H9 (cell line): Measurements from ENCODE around the gene OPTN. TPM values are rescaled to one million over a fixed set of nuclear protein-coding genes. Genes with fewer than 3 reads are reported as not detected.

Experiments
- DNase-seq: peaks from one replicate; pipeline ENCODE4 v3.0.0-alpha.2; 2017
- H2AFZ ChIP-seq: one replicate; pipeline ENCODE4 v1.6.1; 2013; ENCODE audit warnings: mild to moderate bottlenecking, low read length, control low read depth, moderate library complexity
- H2AK5ac ChIP-seq: 2 replicates; pipeline ENCODE4 v1.6.1; 2013; ENCODE audit warnings: low read length, control low read depth, mixed read lengths; ENCODE audit not compliant: insufficient read length
- H2BK120ac ChIP-seq: one replicate; pipeline ENCODE4 v1.6.1; 2013; ENCODE audit warnings: low read depth, mild to moderate bottlenecking, low read length, control low read depth, inconsistent platforms; ENCODE audit not compliant: poor library complexity, severe bottlenecking
- H2BK12ac ChIP-seq: 2 replicates; pipeline ENCODE4 v1.6.1; 2013; ENCODE audit warnings: low read length, control low read depth, mixed read lengths, low read depth; ENCODE audit not compliant: insufficient read length
- H2BK15ac ChIP-seq: 2 replicates; pipeline ENCODE4 v1.6.1; 2013; ENCODE audit warnings: low read depth, low read length, control low read depth
- H2BK20ac ChIP-seq: one replicate; pipeline ENCODE4 v1.6.1; 2013; ENCODE audit warnings: low read depth, mild to moderate bottlenecking, low read length, control low read depth, inconsistent platforms; ENCODE audit not compliant: poor library complexity, severe bottlenecking
- H2BK5ac ChIP-seq: 2 replicates; pipeline ENCODE4 v1.6.1; 2013; ENCODE audit warnings: low read length, control low read depth, mixed read lengths; ENCODE audit not compliant: insufficient read length
- H3K14ac ChIP-seq: 2 replicates; pipeline ENCODE4 v1.6.1; 2013; ENCODE audit warnings: low read length, control low read depth; ENCODE audit not compliant: insufficient read depth
- H3K18ac ChIP-seq: 2 replicates; pipeline ENCODE4 v1.6.1; 2013; ENCODE audit warnings: low read depth, mild to moderate bottlenecking, mixed read lengths, low read length, control low read depth; ENCODE audit not compliant: insufficient read length
- H3K23ac ChIP-seq: 2 replicates; pipeline ENCODE4 v1.6.1; 2013; ENCODE audit warnings: low read length, control low read depth, mixed read lengths, low read depth; ENCODE audit not compliant: insufficient read length
- H3K23me2 ChIP-seq: 2 replicates; pipeline ENCODE4 v1.6.1; 2013; ENCODE audit warnings: low read depth, mild to moderate bottlenecking, mixed read lengths, low read length, control low read depth; ENCODE audit not compliant: insufficient read length, poor library complexity, severe bottlenecking
- H3K27ac ChIP-seq: 2 replicates; pipeline ENCODE4 v1.5.1; 2013; ENCODE audit warnings: low read length, control low read depth, mixed read lengths, low read depth; ENCODE audit not compliant: insufficient read length
- H3K27me3 ChIP-seq: 2 replicates; pipeline ENCODE4 v1.6.1; 2013; ENCODE audit warnings: low read length, control low read depth, inconsistent platforms; ENCODE audit not compliant: insufficient read depth
- H3K4ac ChIP-seq: 2 replicates; pipeline ENCODE4 v1.6.1; 2013; ENCODE audit warnings: low read depth, mild to moderate bottlenecking, control low read depth, inconsistent platforms, low read length, moderate library complexity
- H3K4me1 ChIP-seq: 2 replicates; pipeline ENCODE4 v1.6.1; 2013; ENCODE audit warnings: low read length, control low read depth, inconsistent platforms; ENCODE audit not compliant: insufficient read depth
- H3K4me2 ChIP-seq: 2 replicates; pipeline ENCODE4 v1.6.1; 2013; ENCODE audit warnings: low read length, control low read depth, mixed read lengths; ENCODE audit not compliant: insufficient read length, insufficient read depth
- H3K56ac ChIP-seq: 2 replicates; pipeline ENCODE4 v1.6.1; 2013; ENCODE audit warnings: low read depth, mild to moderate bottlenecking, mixed read lengths, low read length, control low read depth; ENCODE audit not compliant: insufficient read length
- H3K79me1 ChIP-seq: 2 replicates; pipeline ENCODE4 v1.6.1; 2013; ENCODE audit warnings: low read depth, mild to moderate bottlenecking, moderate library complexity, low read length, control low read depth, inconsistent platforms; ENCODE audit not compliant: insufficient read depth, poor library complexity, severe bottlenecking
- H3K79me2 ChIP-seq: 2 replicates; pipeline ENCODE4 v1.6.1; 2013; ENCODE audit warnings: low read length, control low read depth, inconsistent platforms; ENCODE audit not compliant: insufficient read depth
- H3K9ac ChIP-seq: 2 replicates; pipeline ENCODE4 v1.6.1; 2013; ENCODE audit warnings: low read length, control low read depth, mixed read lengths; ENCODE audit not compliant: insufficient read length; ENCODE audit errors: extremely low read depth
- H3K9me3 ChIP-seq: one replicate; pipeline ENCODE4 v1.6.1; 2013; ENCODE audit warnings: low read depth, low read length, inconsistent platforms; ENCODE audit not compliant: control insufficient read depth
- H3T11ph ChIP-seq: one replicate; pipeline ENCODE4 v1.6.1; 2013; ENCODE audit warnings: mild to moderate bottlenecking, low read length, control low read depth, inconsistent platforms
- H4K20me1 ChIP-seq: one replicate; pipeline ENCODE4 v1.6.1; 2013; ENCODE audit not compliant: control insufficient read depth, insufficient read length, insufficient read depth
- H4K5ac ChIP-seq: 2 replicates; pipeline ENCODE4 v1.6.1; 2013; ENCODE audit warnings: low read depth, mild to moderate bottlenecking, mixed read lengths, low read length, control low read depth; ENCODE audit not compliant: insufficient read length
- H4K8ac ChIP-seq: replicated peaks from 2 replicates; pipeline ENCODE4 v1.6.1; 2013; ENCODE audit warnings: low read length, control low read depth, mixed read lengths, low read depth; ENCODE audit not compliant: insufficient read length
- H4K91ac ChIP-seq: 2 replicates; pipeline ENCODE4 v1.6.1; 2013; ENCODE audit warnings: low read depth, mild to moderate bottlenecking, moderate library complexity, mixed read lengths, low read length, control low read depth; ENCODE audit not compliant: insufficient read length
- H3K27ac Mint-ChIP-seq, 3 experiments: 2 replicates in 2 of 3; 3 replicates in 1 of 3; pipeline ENCODE4 v1.8.0; 2020 to 2021; ENCODE audit warnings: mixed read lengths in 3 of 3, mild to moderate bottlenecking in 1 of 3, moderate library complexity in 1 of 3
- H3K27me3 Mint-ChIP-seq: 2 replicates; pipeline ENCODE4 v1.8.0; 2021; ENCODE audit warnings: low read depth, mild to moderate bottlenecking, moderate library complexity, mixed read lengths
- H3K36me3 Mint-ChIP-seq, 3 experiments: 2 replicates in 2 of 3; 3 replicates in 1 of 3; pipeline ENCODE4 v1.8.0; 2020 to 2021; ENCODE audit warnings: low read depth in 3 of 3, mixed read lengths in 3 of 3; ENCODE audit not compliant: insufficient read depth in 1 of 3
- H3K4me1 Mint-ChIP-seq, 2 experiments: 2 replicates each; pipeline ENCODE4 v1.8.0; 2020; ENCODE audit warnings: mixed read lengths in 2 of 2
- H3K4me3 Mint-ChIP-seq, 2 experiments: 2 replicates in 1 of 2; 3 replicates in 1 of 2; pipeline ENCODE4 v1.8.0; 2020 to 2021; ENCODE audit warnings: mild to moderate bottlenecking in 2 of 2, mixed read lengths in 2 of 2, moderate library complexity in 1 of 2
- H3K9me3 Mint-ChIP-seq, 2 experiments: 2 replicates in 1 of 2; 3 replicates in 1 of 2; pipeline ENCODE4 v1.8.0; 2020; ENCODE audit warnings: mild to moderate bottlenecking in 2 of 2, mixed read lengths in 2 of 2, moderate library complexity in 1 of 2
- WGBS: extraction: QIAGEN DNeasy Blood & Tissue Kit; methylation state at CpG from one replicate; pipeline ENCODE4 v1.1.7; 2013; ENCODE audit warnings: missing lambda C conversion rate, low lambda C conversion rate, mixed read lengths; ENCODE audit not compliant: insufficient read length; ENCODE audit errors: extremely low coverage; 5-methylcytosine and 5-hydroxymethylcytosine counted together
- total RNA-seq: library from RNA; stranded (reverse); gene quantifications from 2 replicates; pipeline ENCODE4 v1.2.1, GENCODE V29; 2021
- TF ChIP-seq, protein P1 (sequence below): fragments of 200-600 bp; sonication (generic); conservative IDR thresholded peaks from 3 replicates; pipeline ENCODE4 v1.8.0; 2021; ENCODE audit warnings: antibody characterized with exemption, mild to moderate bottlenecking

OPTN gene
- total RNA-seq, 1 experiment from 2014 or later: 16.1 TPM

- Histone ChIP-seq H4K5ac (no peak overlapping the region), H2BK20ac (no peak overlapping the region), H3K23me2 (no peaks in the 10 kb centered on the region), H3K79me2 (no peaks in the 10 kb centered on the region), H3K9me3 (no peaks in the 10 kb centered on the region), H2BK120ac (no peak overlapping the region), H3K27me3 (no peaks in the 10 kb centered on the region), H4K91ac (no peak overlapping the region), H3K9ac (no peak overlapping the region), H3K18ac (no peak overlapping the region), H4K8ac (no peak overlapping the region), H2BK12ac (no peak overlapping the region), H3K79me1 (no peaks in the 10 kb centered on the region), H4K20me1 (no peaks in the 10 kb centered on the region), H2AFZ (no peak overlapping the region), H3T11ph (no peak overlapping the region), H2AK5ac (no peak overlapping the region), H3K27ac (no peak overlapping the region), H3K4me1 (no peaks in the 10 kb centered on the region; the same call in 1 of the 2 replicates), H3K56ac (no peak overlapping the region), H2BK15ac (no peak overlapping the region), H3K23ac (no peak overlapping the region), H3K14ac (no peak overlapping the region), H3K4me2 (no peak overlapping the region), H3K4ac (no peak overlapping the region), H2BK5ac (no peak overlapping the region)
- no peak for DNase-seq
- Mint-ChIP-seq H3K4me3 (no peak overlapping the region), H3K4me1 (no peaks in the 10 kb centered on the region), H3K27ac (peak overlapping the region in 1 of 3 experiments; percentile 4; a peak in 1 of 7 replicates), H3K27me3 (peaks cover 1% of the 10 kb centered on the region; the same call in 1 of the 2 replicates), H3K36me3 (peaks cover 0 to 8% (median 7%) of the 10 kb centered on the region in 3 experiments; a peak in 5 of 7 replicates), H3K9me3 (no peaks in the 10 kb centered on the region)
- TF ChIP-seq, protein P1, sequence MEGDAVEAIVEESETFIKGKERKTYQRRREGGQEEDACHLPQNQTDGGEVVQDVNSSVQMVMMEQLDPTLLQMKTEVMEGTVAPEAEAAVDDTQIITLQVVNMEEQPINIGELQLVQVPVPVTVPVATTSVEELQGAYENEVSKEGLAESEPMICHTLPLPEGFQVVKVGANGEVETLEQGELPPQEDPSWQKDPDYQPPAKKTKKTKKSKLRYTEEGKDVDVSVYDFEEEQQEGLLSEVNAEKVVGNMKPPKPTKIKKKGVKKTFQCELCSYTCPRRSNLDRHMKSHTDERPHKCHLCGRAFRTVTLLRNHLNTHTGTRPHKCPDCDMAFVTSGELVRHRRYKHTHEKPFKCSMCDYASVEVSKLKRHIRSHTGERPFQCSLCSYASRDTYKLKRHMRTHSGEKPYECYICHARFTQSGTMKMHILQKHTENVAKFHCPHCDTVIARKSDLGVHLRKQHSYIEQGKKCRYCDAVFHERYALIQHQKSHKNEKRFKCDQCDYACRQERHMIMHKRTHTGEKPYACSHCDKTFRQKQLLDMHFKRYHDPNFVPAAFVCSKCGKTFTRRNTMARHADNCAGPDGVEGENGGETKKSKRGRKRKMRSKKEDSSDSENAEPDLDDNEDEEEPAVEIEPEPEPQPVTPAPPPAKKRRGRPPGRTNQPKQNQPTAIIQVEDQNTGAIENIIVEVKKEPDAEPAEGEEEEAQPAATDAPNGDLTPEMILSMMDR: no peak
- no CpG with 5 or more reads among the region's 5 CpGs for WGBS
These were observed 6.6 kb downstream of the OPTN start for GRCh38 chr10:13106387-13107045.
